GM21515 (cell line): ENCODE results near the gene TXNRD1.
"Not testable (repeated sequence)": the region's sequence is repeated elsewhere in the genome, so short reads cannot be mapped to it uniquely, and the experiment has no call there.

ENCODE experiments used
- ATAC-seq: cut with Tn5 transposase; IDR thresholded peaks from one replicate; pipeline ENCODE4 v1.9.1; 2021; ENCODE audit not compliant: unreplicated experiment

TXNRD1 gene

DNA sequence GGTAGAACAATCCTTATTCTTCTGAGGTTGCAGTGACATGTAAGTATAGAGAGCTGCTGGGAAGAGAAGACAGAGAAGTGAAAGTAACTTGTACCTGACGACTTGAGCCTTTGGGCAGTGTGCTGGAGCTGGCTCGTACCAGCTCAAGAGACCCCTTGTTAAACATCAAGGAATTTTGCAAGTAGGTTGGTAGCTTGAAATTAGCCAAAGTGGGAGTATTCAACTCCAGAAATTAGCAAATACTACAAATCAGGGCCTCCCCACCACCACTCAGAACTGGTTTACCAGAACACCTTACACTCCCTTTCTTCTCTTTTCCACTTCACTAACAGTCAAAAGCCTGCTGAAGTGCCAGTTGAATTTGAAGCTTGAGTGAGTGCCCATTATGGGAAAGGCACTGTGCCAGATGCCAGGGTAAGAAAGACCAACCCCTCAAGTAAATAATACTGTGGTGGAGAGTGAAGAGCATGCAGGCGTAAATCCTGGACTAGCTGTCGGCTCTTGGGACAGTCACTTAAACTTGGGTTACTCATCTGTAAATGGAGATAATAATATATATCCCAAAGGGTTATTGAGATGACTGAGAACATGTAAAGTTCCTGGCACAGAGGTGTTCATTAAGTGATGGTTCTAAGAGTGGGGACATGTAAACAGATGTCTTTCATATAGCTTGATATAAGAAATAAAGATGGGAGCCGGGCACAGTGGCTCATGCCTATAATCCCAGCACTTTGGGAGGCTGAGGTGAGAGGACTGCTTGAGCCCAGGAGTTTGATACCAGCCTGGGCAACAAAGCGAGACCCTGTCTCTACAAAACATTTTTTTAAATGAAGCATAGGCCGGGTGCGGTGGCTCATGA lies 60.9 kb downstream of the TXNRD1 start:
- ATAC-seq = peak; percentile 76

- no peak for ATAC-seq
These were observed 63.6 kb downstream of the TXNRD1 start for GRCh38 chr12:104279164-104279563.

DNA sequence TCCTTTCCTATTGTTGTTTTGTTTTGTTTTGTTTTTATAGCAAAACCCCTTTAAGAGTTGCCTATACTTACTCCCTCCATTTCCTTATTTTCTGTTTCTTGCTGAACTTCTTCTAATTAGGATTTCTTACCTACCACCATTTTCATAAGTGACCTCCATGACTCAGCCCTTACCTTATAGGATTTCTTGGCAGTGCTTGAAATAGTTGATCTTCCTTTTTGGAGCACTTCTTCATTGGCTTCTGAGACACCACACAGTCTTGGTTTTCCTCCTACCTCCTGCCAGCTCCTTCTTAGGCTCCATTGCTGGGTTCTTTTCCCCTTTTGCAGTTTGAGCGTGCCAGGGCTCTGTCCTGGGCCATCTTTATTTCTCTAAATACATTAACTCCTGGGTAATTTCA lies 64.5 kb downstream of the TXNRD1 start:
- no peak for ATAC-seq

DNA sequence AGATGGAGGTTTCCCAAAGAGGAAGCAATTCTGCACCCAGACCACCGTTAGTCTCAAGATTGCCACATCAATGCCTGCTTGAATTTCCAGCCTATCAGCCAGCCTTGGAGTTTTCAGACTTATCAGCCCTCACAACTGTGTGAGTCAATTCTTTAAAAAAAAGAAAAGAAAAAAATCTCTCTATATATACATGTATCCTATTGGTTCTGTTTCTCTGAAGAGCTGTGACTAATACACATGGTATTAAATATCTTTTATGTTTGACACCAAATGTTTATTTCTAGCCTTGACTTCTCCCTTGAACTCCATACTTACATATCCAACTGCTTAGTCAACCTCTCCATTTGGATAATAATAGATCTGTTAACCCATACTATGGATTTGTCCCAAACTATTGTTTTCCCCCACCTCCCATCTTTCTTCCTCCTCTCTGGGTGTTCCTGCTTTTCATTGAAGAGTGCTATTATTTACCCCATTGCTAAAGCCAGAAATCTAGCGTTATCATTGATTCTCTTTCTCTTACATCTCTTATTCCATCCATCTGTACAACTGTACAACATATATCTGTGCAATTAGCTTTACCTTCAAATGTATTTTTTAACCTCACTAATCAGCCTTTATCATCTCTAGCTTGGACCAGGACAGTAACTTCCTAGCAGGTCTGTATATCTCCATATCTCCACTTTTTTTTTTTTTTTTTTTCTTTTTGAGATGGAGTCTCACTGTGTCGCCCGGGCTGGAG lies 65.3 kb downstream of the TXNRD1 start:
- ATAC-seq = no peak

- no peak for ATAC-seq
These were observed 66.1 kb downstream of the TXNRD1 start for GRCh38 chr12:104281636-104282035.

- no peak for ATAC-seq
These were observed 66.5 kb downstream of the TXNRD1 start for GRCh38 chr12:104282109-104282508.

- no peak for ATAC-seq
These were observed 70.3 kb downstream of the TXNRD1 start for GRCh38 chr12:104285740-104286515.

- ATAC-seq = peak; percentile 88
These were observed 71.2 kb downstream of the TXNRD1 start for GRCh38 chr12:104286516-104287482.

DNA sequence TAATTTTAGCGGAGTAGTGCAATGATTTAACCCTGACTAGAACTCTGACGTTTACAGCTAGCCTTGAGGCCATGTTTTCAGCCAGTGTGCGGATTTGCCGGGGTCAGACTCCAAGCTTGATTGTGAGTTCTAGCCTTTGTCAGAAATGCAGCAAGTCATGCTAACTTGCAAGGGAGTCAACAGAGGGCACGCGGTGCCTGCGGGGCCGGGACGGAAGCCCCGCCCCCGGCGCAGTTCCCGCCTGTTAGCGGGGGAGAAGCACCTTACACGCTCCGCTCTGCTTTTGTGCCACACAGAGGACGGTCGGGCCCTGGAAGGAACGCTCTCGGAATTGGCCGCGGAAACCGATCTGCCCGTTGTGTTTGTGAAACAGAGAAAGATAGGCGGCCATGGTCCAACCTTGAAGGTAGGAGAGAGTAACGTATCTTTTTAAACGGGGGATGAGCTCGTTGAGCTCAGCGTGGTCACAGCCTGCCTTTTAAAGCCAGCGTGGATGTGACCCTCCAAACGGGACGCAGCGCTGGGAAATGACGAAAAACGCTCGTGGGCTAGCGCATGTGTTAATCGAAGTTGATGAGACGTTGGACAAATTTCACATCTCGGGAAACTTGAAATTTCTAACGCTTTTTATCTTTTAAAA lies 73.2 kb downstream of the TXNRD1 start:
- peak; percentile 54 for ATAC-seq

DNA sequence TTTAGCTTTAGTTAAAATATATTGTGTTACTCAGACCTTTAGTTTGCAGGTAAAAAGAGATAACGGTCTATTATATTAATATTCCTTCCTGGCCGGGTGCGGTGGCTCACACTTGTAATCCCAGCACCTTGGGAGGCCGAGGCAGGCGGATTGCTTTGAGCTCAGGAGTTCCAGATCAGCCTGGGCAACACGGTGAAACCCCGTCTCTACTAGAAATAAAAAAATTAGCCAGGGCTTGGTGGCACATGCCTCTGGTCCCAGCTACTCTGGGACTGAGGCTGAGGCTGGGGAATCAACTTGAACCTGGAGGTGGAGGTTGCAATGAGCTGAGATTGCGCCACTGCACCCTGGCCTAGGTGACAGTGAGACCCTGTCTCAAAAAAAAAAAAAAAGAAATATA lies 74.7 kb downstream of the TXNRD1 start:
- no peak for ATAC-seq

GRCh38 chr12:104290855-104291254 lies 75.3 kb downstream of the TXNRD1 start:
- no peak for ATAC-seq

- no peak for ATAC-seq
These were observed 76.4 kb downstream of the TXNRD1 start for GRCh38 chr12:104291867-104292524.

DNA sequence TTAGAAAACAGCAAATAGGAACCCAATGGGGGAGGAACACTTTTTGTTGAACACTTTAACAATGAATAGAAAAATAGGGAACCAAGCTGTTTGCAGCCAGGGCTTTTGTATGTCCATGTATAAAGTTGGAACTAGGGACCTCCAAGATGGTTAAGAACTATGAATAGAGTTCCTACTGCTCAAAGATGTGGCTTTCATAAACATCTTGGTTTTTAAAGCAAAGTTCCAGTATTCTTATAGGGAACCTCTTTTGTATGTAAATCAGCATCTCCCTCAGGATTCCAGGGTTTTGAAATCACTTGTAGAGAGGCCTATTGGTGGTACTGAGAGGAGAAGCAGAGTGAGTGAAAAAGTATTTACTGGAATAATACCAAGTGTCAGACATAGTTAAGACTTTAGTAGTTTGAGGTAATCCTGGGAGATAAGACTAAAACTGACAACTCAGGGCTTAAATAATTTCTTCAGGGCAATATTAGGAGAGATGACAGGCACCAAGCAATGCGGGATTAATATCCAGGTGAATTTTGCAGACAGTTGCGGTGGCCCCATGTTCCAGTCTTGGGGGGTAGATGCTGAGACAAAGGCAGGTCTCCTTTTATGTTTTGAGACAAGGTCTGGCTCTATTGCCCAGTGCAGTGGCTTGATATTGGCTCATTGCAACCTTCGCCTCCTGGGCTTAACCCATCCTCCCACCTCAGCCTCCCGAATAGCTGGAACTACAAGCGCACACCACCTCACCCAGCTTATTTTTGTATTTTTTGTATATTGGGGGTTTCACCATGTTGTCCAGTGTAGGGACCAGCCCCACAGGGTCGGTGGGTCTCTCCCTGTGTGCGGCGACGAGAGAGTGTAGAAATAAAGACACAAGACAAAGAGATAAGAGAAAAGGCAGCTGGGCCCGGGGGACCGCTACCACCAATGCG lies 77.6 kb downstream of the TXNRD1 start:
- ATAC-seq = no peak

DNA sequence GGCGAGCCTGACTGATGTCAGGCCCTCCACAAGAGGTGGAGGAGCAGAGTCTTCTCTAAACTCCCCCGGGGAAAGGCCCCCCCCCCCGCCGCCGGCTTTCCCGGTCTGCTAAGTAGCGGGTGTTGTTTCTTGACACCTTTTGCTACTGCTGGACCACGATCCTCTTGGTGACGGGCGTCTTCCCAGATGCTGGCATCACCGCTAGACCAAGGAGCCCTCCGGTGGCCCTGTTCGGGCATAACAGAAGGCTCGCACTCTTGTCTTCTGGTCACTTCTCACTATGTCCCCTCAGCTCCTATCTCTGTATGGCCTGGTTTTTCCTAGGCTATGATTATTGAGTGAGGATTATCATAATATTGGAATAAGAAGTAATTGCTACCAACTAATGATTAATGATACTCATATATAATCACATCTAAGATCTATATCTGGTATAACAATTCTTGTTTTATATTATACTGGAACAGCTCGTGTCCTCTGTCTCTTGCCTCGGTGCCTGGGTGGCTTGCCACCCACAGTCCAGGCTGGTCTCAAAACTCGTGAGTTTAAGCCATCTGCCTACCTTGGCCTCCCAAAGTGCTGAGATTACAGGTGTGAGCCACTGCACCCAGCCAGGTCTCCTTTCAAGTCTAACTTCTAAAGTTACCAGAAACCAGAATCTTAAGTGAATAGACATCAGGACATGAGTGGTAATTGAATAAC lies 78.7 kb downstream of the TXNRD1 start:
- not testable (repeated sequence) for ATAC-seq

- ATAC-seq = no peak
These were observed 79.5 kb downstream of the TXNRD1 start for GRCh38 chr12:104294927-104295668.

GRCh38 chr12:104295954-104296353 lies 80.4 kb downstream of the TXNRD1 start:
- no peak for ATAC-seq

- no peak for ATAC-seq
These were observed 81.1 kb downstream of the TXNRD1 start for GRCh38 chr12:104296718-104297117.
